ENCODE measurements around the gene UBXN1.
"Not testable (repeated sequence)": the region's sequence is repeated elsewhere in the genome, so short reads cannot be mapped to it uniquely, and the experiment has no call there.

The UBXN1 gene

GRCh38 chr11:62708392-62708791 is 29.5 kb upstream of the UBXN1 start:
- no peak for FAIRE-seq

- FAIRE-seq, result no peak
Observed at GRCh38 chr11:62707277-62707861, 28.5 kb upstream of the UBXN1 start, which contains the start of the genes BSCL2 and GNG3. TSS of gene BSCL2 (minus strand) at chr11:62707424. CDS start at chr11:62707195, 229 bp downstream. TSS of gene GNG3 (plus strand) at chr11:62707676. CDS start at chr11:62708296, 620 bp downstream.

- FAIRE-seq, result no peak
Observed at GRCh38 chr11:62706850-62707247, 28.0 kb upstream of the UBXN1 start.

- peak; percentile 57 for FAIRE-seq
Observed at GRCh38 chr11:62705880-62706849, 27.3 kb upstream of the UBXN1 start.

- FAIRE-seq, result no peak
Observed at GRCh38 chr11:62705413-62705812, 26.5 kb upstream of the UBXN1 start.

- FAIRE-seq, result not testable (repeated sequence)
Observed at GRCh38 chr11:62703921-62704320, 25.0 kb upstream of the UBXN1 start.

GRCh38 chr11:62702246-62702645 is 23.4 kb upstream of the UBXN1 start:
- no peak for FAIRE-seq

- FAIRE-seq, result peak; percentile 53
Observed at GRCh38 chr11:62694455-62695167, 15.7 kb upstream of the UBXN1 start.

- FAIRE-seq, result not testable (repeated sequence)
Observed at GRCh38 chr11:62693624-62694023, 14.8 kb upstream of the UBXN1 start.

- FAIRE-seq, result no peak
Observed at GRCh38 chr11:62689421-62690183, 10.7 kb upstream of the UBXN1 start, which contains the start of gene LRRN4CL. TSS of gene LRRN4CL (minus strand) at chr11:62689530. CDS start at chr11:62688508, 1,022 bp downstream.

GRCh38 chr11:62688491-62688890 is 9.6 kb upstream of the UBXN1 start:
- FAIRE-seq, result no peak

GRCh38 chr11:62687508-62688396 is 8.9 kb upstream of the UBXN1 start:
- no peak for FAIRE-seq

- no peak for FAIRE-seq
Observed at GRCh38 chr11:62682518-62682917, 3.6 kb upstream of the UBXN1 start.

GRCh38 chr11:62680825-62681240 is 2.0 kb upstream of the UBXN1 start:
- FAIRE-seq, result peak; percentile 81

GRCh38 chr11:62678433-62678769 is 472 bp downstream of the UBXN1 start:
- FAIRE-seq, result no peak

- no peak for FAIRE-seq
Observed at GRCh38 chr11:62677714-62678113, 1.2 kb downstream of the UBXN1 start.

GRCh38 chr11:62677156-62677555 is 1.7 kb downstream of the UBXN1 start:
- FAIRE-seq, result no peak

GRCh38 chr11:62676698-62677097 is 2.2 kb downstream of the UBXN1 start:
- FAIRE-seq, result no peak

GRCh38 chr11:62675415-62675814 is 3.5 kb downstream of the UBXN1 start:
- not testable (repeated sequence) for FAIRE-seq

- FAIRE-seq, result no peak
Observed at GRCh38 chr11:62673196-62673525, 5.7 kb downstream of the UBXN1 start.

GRCh38 chr11:62671608-62672389 is 7.1 kb downstream of the UBXN1 start, which contains the start of the genes LBHD1 and UQCC3:
TSS of gene LBHD1 (minus strand) at chr11:62672267. CDS start at chr11:62670031, 2,236 bp downstream.
TSS of gene UQCC3 (plus strand) at chr11:62671673. CDS start at chr11:62671746, 73 bp downstream.
- no peak for FAIRE-seq

Data from G401.6 (cell line).